ENCODE measurements around the gene GPSM3.

- TF ChIP-seq LEF1 (IDR thresholded peaks at IDR 0.05; ENCODE audit: borderline replicate concordance) (no peak), ZNF384 (IDR thresholded peaks at IDR 0.05) (no peak), SUZ12 (IDR thresholded peaks at IDR 0.05) (no peak), FOXK2 (IDR thresholded peaks at IDR 0.05) (no peak), TARDBP (IDR thresholded peaks at IDR 0.05) (no peak), FOXA1 (IDR thresholded peaks at IDR 0.05) (no peak), ELF4 (IDR thresholded peaks at IDR 0.05) (no peak), CTBP1 (IDR thresholded peaks at IDR 0.05; ENCODE audit: borderline replicate concordance) (no peak), BHLHE40 (IDR thresholded peaks at IDR 0.05; ENCODE audit: borderline replicate concordance) (no peak), FOXM1 (IDR thresholded peaks at IDR 0.05; ENCODE audit: borderline replicate concordance) (no peak), SP1 (IDR thresholded peaks at IDR 0.05) (no peak)
Measured at GRCh38 chr6:32151181-32151862, 41.1 kb downstream of the GPSM3 start.

All from HEK293T (cell line).